GM18951 (cell line): ENCODE data around the gene LRMDA.

Experiments used
- POLR2A ChIP-seq: IDR thresholded peaks from 4 replicates; pipeline ENCODE4 v1.6.1; 2011; ENCODE audit warnings: mild to moderate bottlenecking; ENCODE audit not compliant: insufficient read length, insufficient read depth; ENCODE audit errors: extremely low read depth
- in situ Hi-C: fragments of 300-500 bp; cut with MboI; formaldehyde crosslinking; loops from one replicate; pipeline ENCODE4 v1.12.0; 2022; ENCODE audit warnings: low sequenced_read_pairs, mixed read lengths, inconsistent platforms; ENCODE audit not compliant: unreplicated experiment

LRMDA gene

DNA sequence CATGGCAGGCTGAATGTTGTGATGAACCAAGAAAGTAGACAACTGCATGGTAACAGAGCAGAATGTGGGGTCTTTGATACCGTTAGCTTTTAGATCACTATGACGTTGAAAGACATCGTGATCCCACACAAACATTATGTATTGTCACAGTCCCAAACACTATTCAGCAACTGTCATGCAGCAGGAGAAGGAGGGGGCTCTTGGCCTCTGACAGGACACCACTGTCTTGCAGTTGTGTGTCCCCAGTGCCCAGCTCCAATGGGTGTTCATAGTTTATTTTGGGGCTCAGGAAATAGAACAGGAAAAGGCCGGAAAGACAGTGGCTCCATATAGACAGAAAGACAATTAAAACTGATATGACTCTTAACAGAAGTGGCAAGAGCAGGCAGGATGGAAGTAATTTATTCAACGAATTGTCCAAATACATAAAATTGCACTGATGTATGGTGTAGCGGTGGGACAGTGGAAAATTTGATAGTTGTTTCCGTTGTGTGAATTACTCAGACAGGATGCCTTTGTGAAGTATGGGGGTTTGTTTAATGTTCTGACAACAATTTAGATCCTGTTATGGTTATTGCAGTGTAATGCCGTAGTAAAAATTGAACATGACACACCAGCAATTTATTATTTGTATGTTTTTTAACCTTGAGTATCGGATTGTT, 292.0 kb downstream of the LRMDA start:
- TF ChIP-seq POLR2A: no peak
- in situ Hi-C loops: no loop called here

DNA sequence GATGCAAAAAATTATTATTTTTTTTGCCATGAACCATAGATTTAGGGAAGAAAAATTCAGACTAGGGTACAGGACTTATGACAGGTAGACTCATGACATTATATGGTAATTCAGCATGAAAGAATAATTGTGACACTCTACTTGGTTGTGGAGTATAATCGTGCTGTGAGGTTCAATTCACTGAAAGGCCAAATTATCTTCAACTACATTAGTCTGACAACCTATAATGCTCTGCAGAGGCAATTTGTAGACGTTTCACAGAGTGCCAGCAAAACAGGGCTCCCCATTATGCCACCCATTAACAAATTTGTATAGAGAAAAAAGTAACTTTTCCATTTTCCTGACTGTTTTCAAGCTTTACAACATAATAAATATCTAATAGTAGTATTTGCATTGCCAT, 292.6 kb downstream of the LRMDA start:
- no peak for TF ChIP-seq POLR2A
- in situ Hi-C loops: no loop called here

GRCh38 chr10:75726522-75727483, 295.4 kb downstream of the LRMDA start:
- in situ Hi-C loops: no loop called here
- TF ChIP-seq POLR2A: no peak

DNA sequence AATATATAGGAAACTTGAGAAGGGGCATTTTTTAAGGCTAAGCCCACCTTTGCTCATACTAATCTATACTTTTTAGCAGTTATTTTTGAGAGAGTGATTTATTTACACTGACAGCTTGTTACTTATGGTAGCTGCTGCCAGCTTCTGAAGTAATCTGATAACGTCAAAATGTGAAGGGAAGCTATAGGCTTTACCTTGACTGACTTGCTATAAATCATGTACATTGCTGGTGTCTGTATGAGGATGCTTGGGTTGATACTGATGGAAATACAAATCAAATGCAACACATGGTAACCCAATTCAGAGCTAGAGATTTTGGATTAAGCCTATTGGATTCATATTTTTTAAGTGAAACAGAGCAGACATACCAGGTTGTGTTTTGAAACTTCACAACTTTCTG, 299.4 kb downstream of the LRMDA start:
- no peak for TF ChIP-seq POLR2A
- in situ Hi-C loops: no loop called here

DNA sequence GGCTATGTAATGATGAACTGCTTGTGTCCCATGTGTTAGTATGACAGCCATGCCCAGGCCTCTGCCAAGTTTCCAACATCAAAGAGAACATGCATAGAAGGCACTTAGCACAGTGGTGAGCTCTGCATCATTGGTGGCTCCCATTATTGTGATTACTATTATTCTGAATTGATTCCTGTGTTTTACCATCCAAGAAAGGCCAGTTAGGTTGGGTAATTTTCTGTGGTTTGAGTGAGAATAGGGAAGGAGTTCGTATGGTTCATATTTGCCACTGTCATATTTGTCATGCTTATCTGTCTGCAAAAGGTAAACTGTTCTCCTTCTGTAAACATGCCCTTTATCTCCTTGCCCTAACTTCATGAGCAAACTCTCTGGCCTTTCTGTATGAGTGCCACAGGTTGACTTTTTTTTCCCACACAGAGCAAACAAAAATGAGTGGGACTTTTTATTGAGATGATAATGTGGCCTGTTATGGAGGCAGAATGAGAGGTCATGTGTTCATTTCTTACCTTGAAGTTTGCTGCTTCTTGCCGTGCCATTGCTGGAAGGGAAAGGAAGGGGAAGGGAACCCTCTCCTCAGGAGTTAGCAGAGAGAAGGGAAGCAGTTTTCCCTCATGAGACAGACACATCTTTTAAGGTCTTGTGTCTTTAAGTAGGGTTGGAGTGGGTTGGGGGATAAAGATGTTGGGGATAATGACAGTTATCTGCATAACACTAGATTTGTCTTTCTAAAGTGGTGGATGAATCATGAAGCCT, 301.9 kb downstream of the LRMDA start:
- no peak for TF ChIP-seq POLR2A
- in situ Hi-C loops: no loop called here

GRCh38 chr10:75736151-75736640, 304.8 kb downstream of the LRMDA start:
- in situ Hi-C loops: no loop called here
- TF ChIP-seq POLR2A: no peak

DNA sequence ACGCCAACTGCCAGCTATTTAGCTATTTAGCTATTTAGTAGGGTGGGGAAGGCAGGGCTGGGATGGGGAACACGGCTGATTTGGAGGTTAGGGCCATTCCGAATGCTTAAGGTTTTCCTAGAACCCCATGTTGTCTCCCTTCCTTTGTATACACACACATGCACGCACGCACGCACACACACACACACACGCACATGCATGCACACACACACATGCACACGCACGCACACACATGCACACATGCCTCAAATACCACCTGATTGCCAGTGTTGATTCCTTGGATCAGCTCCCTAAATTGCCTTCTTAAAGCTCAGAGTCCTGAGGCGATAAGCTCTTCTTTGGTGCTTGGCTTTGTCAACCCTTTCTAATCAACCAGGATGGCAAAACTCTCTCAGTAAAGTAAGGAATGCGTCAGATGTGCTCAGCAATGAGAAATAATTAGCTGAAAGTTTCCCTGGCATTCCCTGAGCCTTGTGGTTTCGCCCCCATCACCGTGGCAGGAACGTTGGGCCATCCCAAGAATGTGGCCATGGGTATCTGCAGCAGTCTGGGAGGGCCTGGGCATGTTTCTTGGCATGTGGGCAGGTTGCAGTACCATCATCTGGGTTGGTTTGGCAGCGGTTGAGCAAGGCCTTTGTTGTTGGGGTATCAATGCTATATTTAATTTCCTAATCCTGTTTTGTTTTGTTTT, 305.6 kb downstream of the LRMDA start:
- in situ Hi-C loops: no loop called here
- TF ChIP-seq POLR2A: no peak

- TF ChIP-seq POLR2A: no peak
- in situ Hi-C loops: no loop called here
Observed at GRCh38 chr10:75737580-75737949, 306.1 kb downstream of the LRMDA start.

DNA sequence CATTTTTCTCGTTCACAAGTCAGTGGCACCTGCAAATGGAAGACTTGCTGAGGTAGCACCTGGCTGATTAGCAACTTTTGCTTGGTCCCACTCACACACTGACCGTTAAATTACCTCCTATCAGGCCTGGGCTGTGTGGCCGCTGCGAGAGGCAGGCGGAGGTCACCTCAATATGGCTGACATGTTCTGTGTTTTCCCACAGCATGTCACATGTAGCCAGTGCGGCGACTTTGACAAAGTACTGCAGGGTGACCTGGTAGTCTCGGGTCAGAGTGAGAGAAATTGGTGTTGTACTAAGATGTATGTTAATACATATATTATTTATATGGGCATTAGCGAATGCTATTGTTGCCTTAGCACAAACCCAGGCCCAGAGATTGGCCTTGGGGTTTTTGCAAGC, 307.5 kb downstream of the LRMDA start:
- no peak for TF ChIP-seq POLR2A
- in situ Hi-C loops: no loop called here

DNA sequence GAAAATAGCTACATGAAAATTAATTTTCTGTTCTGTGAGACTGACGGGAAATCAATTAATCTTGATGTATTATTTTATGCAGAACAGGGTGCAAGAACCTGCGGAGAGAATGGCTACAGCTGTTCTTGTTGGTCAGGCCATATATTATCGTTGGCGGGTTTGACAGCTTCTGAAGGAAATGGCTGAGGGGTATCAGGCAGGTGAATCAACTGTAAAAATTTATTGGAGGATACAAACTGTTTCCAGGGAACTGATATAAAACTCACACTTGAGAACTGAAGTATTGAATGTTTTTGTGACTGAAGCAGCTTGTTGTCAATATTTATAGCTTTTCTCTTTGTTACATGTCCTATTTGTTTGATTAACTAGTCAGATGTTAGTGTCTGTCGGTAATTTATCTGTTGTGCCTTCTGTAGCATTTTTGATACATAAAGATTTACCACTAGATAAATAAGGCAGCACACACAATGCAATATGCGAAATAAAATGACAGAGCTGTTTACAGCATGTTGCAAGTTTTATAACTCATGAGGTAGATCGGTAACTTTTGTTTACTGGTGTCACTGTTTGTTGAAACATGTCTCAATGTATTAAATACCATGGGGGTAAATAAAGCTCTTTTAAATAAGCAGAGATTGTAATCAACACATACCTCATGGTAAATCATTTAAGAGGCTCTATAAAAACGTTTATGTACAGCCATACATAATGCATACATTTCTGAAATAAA, 308.2 kb downstream of the LRMDA start:
- TF ChIP-seq POLR2A: no peak
- in situ Hi-C loops: no loop called here

GRCh38 chr10:75740541-75740940, 309.1 kb downstream of the LRMDA start:
- in situ Hi-C loops: no loop called here
- TF ChIP-seq POLR2A: no peak

DNA sequence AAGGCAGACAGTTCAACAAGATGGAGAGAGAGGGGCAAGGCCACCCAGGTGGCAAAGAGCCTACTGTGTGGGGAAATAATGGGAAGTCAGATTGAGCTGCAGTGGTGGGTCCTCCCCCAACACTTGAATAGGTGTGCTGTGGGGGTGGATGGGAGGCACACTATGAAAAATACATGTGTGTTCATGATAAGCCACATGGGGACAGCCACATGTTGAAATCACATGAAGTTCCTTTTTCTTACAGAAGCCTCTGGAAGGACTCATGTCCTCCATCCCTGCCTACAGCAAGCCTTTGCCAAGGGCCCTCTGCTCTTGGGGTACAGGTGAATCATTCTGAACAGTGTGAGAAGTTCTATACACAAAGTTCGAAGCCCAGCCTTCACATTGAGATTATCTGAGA, 310.9 kb downstream of the LRMDA start:
- in situ Hi-C loops: no loop called here
- no peak for TF ChIP-seq POLR2A
